NCI-H82 (cell line): ENCODE data around the gene WNK2.

Source experiments
- DNase-seq: peaks from one replicate; lab custom pipeline; 2025; lab: John Stamatoyannopoulos, UW

The WNK2 gene

GRCh38 chr9:93200449-93200742, 16.5 kb downstream of the WNK2 start:
- DNase-seq = no peak

DNA sequence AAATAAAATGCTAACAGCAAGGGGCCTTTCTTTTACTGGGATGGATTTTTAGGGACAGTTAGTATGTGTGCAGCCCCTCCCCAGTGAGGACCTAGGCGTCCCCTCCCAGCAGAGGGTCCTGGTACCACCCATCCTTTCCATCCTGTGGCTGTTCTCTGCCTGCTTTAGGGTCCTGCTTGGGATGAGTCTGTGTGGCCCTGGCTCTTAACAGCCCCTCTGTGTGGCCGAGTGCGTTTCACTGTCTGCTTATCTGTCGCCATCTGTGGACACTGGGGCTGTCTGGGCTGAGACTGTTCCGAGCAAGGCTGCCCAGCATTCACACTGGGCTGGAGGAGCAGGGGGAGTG, 17.0 kb downstream of the WNK2 start:
- DNase-seq = peak; percentile 14

DNA sequence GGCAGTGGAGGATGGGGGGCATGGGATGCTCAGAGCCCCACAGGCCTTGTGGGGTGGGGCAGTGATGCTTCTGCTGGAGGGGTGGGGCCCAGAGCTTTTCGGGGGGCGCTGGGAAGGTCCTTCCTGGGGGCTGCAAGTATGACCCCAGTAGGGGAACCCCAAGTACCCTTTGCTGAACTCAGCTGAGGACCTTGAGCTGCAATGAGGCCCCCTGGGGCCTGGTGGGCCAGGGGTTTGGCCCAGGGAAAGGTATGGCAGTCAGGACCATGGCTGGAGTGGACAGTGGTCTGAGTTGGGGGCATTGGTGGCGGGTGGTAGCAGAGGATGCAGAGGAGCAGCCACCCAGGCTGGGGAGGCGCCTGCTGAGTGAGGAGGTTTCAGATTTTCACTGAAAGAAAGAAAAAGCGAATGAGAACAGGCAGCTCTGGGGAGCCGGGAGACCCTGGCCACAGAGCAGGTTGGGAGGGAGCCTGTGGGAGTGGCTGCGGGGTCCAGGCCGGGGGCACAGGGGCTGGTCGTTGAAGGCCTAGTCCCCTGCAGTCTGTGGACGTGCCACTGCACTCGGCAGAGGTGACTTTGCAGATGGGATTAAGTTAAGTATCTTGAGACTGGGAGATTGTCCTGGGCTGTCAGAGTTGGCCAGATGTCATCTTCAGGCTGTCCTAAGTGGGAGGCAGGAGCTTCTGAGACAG, 19.2 kb downstream of the WNK2 start:
- DNase-seq = peak; percentile 89

DNA sequence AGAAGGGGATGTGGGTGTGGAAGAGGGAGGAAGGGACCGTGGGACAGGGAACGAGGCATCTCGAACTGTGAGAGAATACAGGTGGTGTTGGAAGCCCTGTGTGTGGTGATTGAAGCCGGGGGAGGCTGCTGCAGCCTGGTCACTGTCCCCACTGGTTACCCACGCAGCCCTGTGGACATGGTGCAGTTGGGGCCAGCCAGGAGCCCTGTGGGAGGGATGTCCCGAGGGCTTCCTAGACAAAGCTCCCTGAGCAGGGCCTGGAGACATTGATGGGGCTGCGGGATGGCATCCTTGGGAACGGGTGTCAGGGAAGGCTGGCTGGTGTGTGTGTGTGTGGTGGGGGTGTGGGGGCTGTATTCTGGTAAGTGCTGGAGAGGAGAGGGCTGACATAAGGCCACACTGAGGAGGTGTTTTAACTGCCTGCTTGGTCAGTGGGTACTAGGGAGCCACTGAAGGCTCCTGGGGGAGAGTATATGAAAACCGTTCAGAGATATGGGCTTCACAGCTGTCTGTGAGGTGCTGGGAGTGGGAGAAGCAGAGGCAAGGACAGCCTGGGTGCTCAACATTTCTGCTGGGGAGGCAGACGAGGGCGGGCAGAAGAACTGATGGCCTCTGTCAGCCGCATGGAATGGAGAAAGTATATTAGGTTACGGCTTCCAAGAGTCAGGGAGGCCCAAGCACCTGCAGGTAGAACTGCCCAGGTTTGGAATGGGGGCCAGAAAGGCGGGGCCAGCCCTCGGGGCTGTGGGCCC, 20.0 kb downstream of the WNK2 start:
- DNase-seq = no peak

- no peak for DNase-seq
Measured at GRCh38 chr9:93204470-93205043, 20.6 kb downstream of the WNK2 start.

GRCh38 chr9:93205045-93205768, 21.3 kb downstream of the WNK2 start:
- DNase-seq = peak; percentile 18

GRCh38 chr9:93205896-93206575, 22.1 kb downstream of the WNK2 start:
- no peak for DNase-seq

DNA sequence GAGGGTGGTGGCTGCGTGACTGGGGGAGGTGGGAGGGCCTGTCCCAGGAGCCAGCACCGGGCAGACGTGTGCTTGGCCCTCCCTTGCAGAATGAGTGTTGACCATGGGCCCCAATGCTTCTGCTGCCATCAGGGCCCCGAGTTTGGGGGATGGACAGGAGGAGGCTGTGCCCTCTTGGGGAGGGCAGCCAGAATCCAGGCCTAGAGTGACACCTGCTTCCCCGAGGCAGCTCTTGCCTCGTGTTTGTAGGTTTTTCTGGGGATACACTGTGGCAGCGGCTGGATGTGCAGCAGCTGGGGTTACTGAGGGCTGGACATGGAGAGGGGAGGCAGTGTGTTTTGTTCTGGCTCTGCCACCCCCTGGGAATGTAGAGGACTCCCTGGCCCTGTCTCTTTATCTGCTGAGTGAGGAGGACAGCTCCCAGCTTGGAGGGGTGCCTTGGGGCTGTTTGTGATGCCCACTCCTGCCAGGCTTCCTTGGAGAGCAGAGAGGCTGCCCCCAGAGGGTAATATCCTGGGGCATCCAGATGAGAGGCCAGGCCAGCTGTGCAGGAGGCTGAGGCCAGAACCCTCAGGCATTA, 22.7 kb downstream of the WNK2 start:
- DNase-seq = no peak

GRCh38 chr9:93207326-93207814, 23.4 kb downstream of the WNK2 start:
- DNase-seq = peak; percentile 66

DNA sequence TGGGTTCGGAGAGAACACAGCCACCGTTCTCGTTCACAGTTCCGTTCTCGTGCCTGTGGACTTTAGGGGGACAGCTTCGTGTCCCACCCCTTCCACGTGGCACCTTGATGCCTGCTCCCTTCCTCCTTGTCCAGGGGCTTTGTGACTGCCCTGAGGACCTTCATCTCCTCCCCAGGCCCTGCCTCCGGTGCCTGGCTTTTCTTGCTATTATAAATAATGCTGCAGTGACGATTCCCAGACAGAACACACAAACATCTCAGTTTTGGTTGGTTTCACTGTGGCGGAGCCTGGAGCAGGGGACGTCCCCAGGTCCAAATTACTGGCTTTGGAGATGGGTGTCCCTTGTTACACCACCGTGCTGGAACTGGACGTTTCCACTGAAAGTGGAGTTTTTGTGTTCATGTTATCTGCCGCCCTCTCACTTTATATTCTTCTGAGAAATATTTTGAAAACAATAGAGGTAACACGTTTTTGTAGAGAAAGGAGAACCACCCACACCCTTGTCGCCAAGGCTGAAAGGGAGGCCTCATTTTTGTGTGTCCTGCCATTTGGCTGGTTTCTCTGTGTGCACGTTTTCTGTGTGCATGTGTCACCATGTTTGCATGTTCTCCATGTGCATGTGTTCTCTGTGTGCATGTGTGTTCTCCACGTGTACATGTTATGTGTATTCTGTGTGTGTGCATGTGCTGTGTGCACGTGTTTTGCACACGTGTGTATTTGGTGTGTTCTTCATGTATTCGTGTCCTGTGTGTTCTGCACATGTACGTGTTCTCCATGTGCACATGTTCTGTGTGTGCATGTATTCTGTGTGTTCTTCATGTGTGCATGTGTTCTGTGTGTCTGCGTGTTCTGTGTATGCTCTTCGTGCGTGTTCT, 24.2 kb downstream of the WNK2 start:
- no peak for DNase-seq

- no peak for DNase-seq
Measured at GRCh38 chr9:93209097-93209496, 25.2 kb downstream of the WNK2 start.

- DNase-seq = no peak
Measured at GRCh38 chr9:93209576-93210323, 25.8 kb downstream of the WNK2 start.

- DNase-seq = no peak
Measured at GRCh38 chr9:93210324-93210973, 26.5 kb downstream of the WNK2 start.

DNA sequence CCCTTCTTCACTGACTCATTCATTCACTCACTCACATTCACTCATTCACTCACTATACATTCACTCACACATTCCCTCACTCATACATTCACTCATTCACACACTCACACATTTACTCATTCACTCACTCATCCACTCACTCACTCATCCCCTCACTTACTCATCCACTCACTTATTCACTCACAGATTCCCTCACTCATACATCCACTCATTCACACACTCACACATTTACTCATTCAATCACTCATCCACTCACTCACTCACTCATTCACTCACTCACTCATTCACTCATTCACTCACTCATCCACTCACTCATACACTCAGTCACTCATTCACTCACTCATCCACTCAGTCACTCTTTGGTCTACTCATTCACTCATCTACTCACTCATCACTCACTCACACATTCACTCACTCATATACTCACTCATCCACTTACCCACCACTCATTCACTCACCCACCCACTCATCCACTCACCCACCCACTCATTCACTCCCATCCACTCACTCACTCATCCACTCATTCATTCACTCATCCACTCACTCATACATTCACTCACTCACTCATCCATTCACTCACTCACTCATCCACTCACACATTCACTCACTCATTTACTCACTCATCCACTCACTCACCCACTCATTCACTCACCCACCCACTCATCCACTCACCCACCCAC, 27.2 kb downstream of the WNK2 start:
- no peak for DNase-seq

DNA sequence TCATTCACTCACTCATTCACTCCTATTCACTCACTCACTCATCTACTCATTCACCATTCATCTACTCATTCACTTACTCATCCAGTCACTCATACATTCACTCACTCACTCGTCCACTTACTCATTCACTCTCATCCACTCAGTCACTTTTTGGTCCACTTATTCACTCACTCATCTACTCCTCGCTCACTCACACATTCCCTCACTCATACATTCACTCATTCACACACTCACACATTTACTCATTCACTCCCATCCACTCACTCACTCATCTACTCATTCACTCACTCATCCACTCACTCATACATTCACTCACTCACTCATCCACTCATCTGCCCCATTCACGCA, 27.7 kb downstream of the WNK2 start:
- no peak for DNase-seq

GRCh38 chr9:93212409-93212808, 28.5 kb downstream of the WNK2 start:
- DNase-seq = no peak

DNA sequence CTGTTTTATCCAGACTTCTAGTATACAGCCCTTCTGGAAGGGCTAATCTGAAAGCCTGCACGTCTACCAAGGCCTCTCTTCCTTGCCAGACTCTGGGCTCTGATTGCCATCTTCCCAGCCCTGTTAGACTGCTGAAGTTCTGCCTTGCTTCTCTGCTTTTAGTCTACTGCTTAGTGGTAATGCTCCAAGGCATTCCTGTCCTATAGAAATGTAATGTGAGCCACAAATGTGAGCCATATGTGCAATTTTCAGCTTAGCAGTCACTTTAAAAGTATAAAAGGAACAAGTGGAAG, 32.1 kb downstream of the WNK2 start:
- DNase-seq = no peak

DNA sequence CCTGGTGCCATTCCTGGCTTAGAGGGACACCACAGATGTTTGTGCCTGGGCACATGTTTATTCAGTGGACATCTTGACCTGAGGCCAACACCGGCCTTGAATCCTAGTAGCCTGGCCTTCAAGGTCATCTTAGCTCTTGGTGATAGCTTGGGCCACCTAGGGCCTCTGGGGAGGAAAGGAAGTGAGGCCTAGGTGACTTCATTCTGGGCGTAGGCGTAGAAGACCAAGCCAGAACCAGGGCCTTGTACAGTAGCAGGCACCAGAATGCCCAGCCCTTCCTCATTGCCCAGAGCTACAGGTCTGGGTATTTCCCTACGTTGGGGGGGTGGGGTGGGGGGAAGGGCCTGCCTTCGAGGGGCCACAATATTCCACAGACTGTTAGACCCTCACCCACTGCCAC, 33.8 kb downstream of the WNK2 start:
- DNase-seq = no peak

GRCh38 chr9:93218161-93218560, 34.2 kb downstream of the WNK2 start:
- DNase-seq = no peak
